Measurements from ENCODE around the gene OBSCN.

Gene OBSCN

GRCh38 chr1:228276174-228276831 is 68.5 kb downstream of the OBSCN start:
- DNase-seq (ENCODE audit: low read depth in 3 of 3): no peak

GRCh38 chr1:228276901-228277490 is 69.2 kb downstream of the OBSCN start:
- no peak for DNase-seq (ENCODE audit: low read depth in 3 of 3)

GRCh38 chr1:228277491-228278431 is 69.9 kb downstream of the OBSCN start:
- DNase-seq (ENCODE audit: low read depth in 3 of 3): no peak

GRCh38 chr1:228278432-228278941 is 70.6 kb downstream of the OBSCN start:
- DNase-seq (ENCODE audit: low read depth in 3 of 3): no peak

GRCh38 chr1:228279011-228279721 is 71.3 kb downstream of the OBSCN start:
- no peak for DNase-seq (ENCODE audit: low read depth in 3 of 3)

GRCh38 chr1:228279722-228280105 is 71.9 kb downstream of the OBSCN start:
- DNase-seq (ENCODE audit: low read depth in 3 of 3): no peak

GRCh38 chr1:228280106-228280901 is 72.5 kb downstream of the OBSCN start:
- no peak for DNase-seq (ENCODE audit: low read depth in 3 of 3)

- DNase-seq (ENCODE audit: low read depth in 3 of 3): no peak
Measured at GRCh38 chr1:228280961-228281591, 73.2 kb downstream of the OBSCN start.

- DNase-seq (ENCODE audit: low read depth in 3 of 3): no peak
Measured at GRCh38 chr1:228281631-228282328, 73.9 kb downstream of the OBSCN start.

- no peak for DNase-seq (ENCODE audit: low read depth in 3 of 3)
Measured at GRCh38 chr1:228282329-228283042, 74.6 kb downstream of the OBSCN start.

- DNase-seq (ENCODE audit: low read depth in 3 of 3): no peak
Measured at GRCh38 chr1:228283043-228283371, 75.2 kb downstream of the OBSCN start.

- no peak for DNase-seq (ENCODE audit: low read depth in 3 of 3)
Measured at GRCh38 chr1:228283476-228284147, 75.8 kb downstream of the OBSCN start.

- no peak for DNase-seq (ENCODE audit: low read depth in 3 of 3)
Measured at GRCh38 chr1:228284148-228284495, 76.3 kb downstream of the OBSCN start.

GRCh38 chr1:228284521-228284920 is 76.7 kb downstream of the OBSCN start:
- no peak for DNase-seq (ENCODE audit: low read depth in 3 of 3)

- DNase-seq (ENCODE audit: low read depth in 3 of 3): no peak
Measured at GRCh38 chr1:228285661-228286504, 78.0 kb downstream of the OBSCN start.

GRCh38 chr1:228286505-228287417 is 78.9 kb downstream of the OBSCN start:
- DNase-seq (ENCODE audit: low read depth in 3 of 3): no peak

Data from stimulated activated CD4-positive, alpha-beta T cell treated with anti-CD3 and anti-CD28 coated beads, TNF-alpha, amount 100 ng/mL, for 24 hours (primary cell).